Neuron (in vitro differentiated cells): ENCODE data around the gene SERPINI1.
"Not testable (repeated sequence)": the region's sequence is repeated elsewhere in the genome, so short reads cannot be mapped to it uniquely, and the experiment has no call there.

Experiments
- H2AFZ ChIP-seq: one replicate; pipeline ENCODE4 v1.6.1; 2013; ENCODE audit warnings: low read depth, mild to moderate bottlenecking, inconsistent platforms, low read length, moderate library complexity
- H3K27me3 ChIP-seq: one replicate; pipeline ENCODE4 v1.6.1; 2013; ENCODE audit warnings: low read length; ENCODE audit not compliant: insufficient read depth
- H3K36me3 ChIP-seq: one replicate; pipeline ENCODE4 v1.6.1; 2013; ENCODE audit warnings: low read length; ENCODE audit not compliant: insufficient read depth
- H3K4me1 ChIP-seq: one replicate; pipeline ENCODE4 v1.6.1; 2013; ENCODE audit warnings: low read length; ENCODE audit not compliant: insufficient read depth
- H3K4me3 ChIP-seq: 2 replicates; pipeline ENCODE4 v1.5.1; 2013; ENCODE audit warnings: mild to moderate bottlenecking, low read length, moderate library complexity
- H3K9me3 ChIP-seq: one replicate; pipeline ENCODE4 v1.6.1; 2013; ENCODE audit warnings: low read length

SERPINI1 gene

GRCh38 chr3:167821248-167821805, 85.8 kb downstream of the SERPINI1 start:
- H3K9me3 ChIP-seq, result peaks cover 5% of the 10 kb centered on the region
- no peak overlapping the region for H3K4me3 ChIP-seq
- no peaks in the 10 kb centered on the region for H3K36me3 ChIP-seq
- no peak overlapping the region for H2AFZ ChIP-seq
- no peaks in the 10 kb centered on the region for H3K27me3 ChIP-seq
- H3K4me1 ChIP-seq, result no peaks in the 10 kb centered on the region

DNA sequence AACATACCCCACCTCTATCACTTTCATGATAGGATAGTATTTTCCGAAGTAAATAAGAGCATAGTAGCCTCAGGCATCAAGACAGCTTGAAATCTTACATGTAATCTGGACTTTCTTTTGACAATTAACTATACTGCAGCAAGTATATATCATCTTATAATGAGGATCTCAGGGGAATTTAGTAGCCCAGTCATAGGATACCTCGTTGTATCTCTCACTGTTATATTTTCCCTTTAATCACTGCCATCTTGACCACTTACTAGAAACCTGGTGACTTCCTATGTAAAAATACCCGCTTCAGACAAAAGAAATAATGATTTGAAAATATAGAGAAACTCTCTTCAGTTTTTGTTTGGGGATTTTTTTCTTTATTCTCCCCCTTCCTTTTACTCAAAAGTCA, 88.2 kb downstream of the SERPINI1 start:
- no peak overlapping the region for H3K4me3 ChIP-seq
- no peaks in the 10 kb centered on the region for H3K36me3 ChIP-seq
- H2AFZ ChIP-seq, result no peak overlapping the region
- peaks cover 5% of the 10 kb centered on the region for H3K9me3 ChIP-seq
- H3K27me3 ChIP-seq, result no peaks in the 10 kb centered on the region
- H3K4me1 ChIP-seq, result no peaks in the 10 kb centered on the region

- not testable (repeated sequence) for H3K4me3 ChIP-seq, H3K9me3 ChIP-seq, H3K36me3 ChIP-seq, H2AFZ ChIP-seq, H3K4me1 ChIP-seq, H3K27me3 ChIP-seq
Measured at GRCh38 chr3:167827588-167827987, 92.1 kb downstream of the SERPINI1 start.

DNA sequence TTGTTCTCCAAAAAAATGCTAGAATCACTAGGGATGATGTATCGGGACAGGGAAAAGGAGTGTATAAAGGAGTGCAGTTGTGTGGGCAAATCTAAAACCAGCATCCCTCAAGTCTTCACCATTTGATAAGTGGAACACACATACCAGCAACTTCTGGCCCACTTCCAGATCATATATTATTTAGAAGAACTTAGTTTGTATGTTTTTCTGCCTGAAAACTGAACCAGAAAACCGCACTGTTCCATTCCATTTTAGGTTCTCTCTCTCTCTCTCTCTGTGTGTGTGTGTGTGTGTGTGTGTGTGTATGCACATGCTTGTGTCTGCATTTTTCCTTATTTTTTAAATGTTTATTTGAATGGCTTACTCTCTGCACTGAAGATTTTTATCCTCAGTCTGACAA, 93.5 kb downstream of the SERPINI1 start:
- H3K27me3 ChIP-seq, result no peaks in the 10 kb centered on the region
- no peak overlapping the region for H3K4me3 ChIP-seq
- H3K9me3 ChIP-seq, result no peaks in the 10 kb centered on the region
- no peak overlapping the region for H2AFZ ChIP-seq
- no peaks in the 10 kb centered on the region for H3K36me3 ChIP-seq
- H3K4me1 ChIP-seq, result no peaks in the 10 kb centered on the region

DNA sequence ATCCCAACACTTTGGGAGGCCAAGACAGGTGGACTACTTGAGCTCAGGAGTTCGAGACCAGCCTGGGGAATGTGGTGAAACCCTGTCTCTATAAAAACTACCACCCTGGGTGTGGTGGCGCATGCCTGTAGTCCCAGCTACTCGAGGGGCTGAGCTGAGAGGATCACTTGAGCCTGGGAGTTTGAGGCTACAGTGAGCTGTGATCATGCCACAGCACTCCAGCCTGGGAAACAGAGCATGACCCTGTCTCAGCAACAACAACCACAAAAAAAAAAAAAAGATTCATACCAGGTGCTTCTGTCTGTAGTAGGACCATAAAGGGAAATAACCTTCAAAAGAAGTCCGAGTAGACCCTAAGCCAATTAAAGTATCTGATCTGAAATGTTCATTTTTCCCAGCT, 94.5 kb downstream of the SERPINI1 start:
- no peak overlapping the region for H3K4me3 ChIP-seq
- H3K4me1 ChIP-seq, result no peaks in the 10 kb centered on the region
- H3K36me3 ChIP-seq, result no peaks in the 10 kb centered on the region
- H3K27me3 ChIP-seq, result no peaks in the 10 kb centered on the region
- no peak overlapping the region for H2AFZ ChIP-seq
- no peaks in the 10 kb centered on the region for H3K9me3 ChIP-seq

- Histone ChIP-seq H3K4me1 (no peaks in the 10 kb centered on the region), H3K36me3 (no peaks in the 10 kb centered on the region), H3K9me3 (no peaks in the 10 kb centered on the region), H2AFZ (no peak overlapping the region), H3K27me3 (no peaks in the 10 kb centered on the region), H3K4me3 (no peak overlapping the region)
Measured at GRCh38 chr3:167835359-167835758, 99.8 kb downstream of the SERPINI1 start.

GRCh38 chr3:167835953-167836352, 100.4 kb downstream of the SERPINI1 start:
- H3K4me1 ChIP-seq, result no peaks in the 10 kb centered on the region
- no peaks in the 10 kb centered on the region for H3K27me3 ChIP-seq
- no peak overlapping the region for H3K4me3 ChIP-seq
- H3K36me3 ChIP-seq, result no peaks in the 10 kb centered on the region
- H2AFZ ChIP-seq, result no peak overlapping the region
- no peaks in the 10 kb centered on the region for H3K9me3 ChIP-seq

GRCh38 chr3:167837466-167837865, 101.9 kb downstream of the SERPINI1 start:
- Histone ChIP-seq H3K36me3 (no peaks in the 10 kb centered on the region), H3K4me1 (no peaks in the 10 kb centered on the region), H3K4me3 (no peak overlapping the region), H2AFZ (no peak overlapping the region), H3K27me3 (no peaks in the 10 kb centered on the region), H3K9me3 (no peaks in the 10 kb centered on the region)

DNA sequence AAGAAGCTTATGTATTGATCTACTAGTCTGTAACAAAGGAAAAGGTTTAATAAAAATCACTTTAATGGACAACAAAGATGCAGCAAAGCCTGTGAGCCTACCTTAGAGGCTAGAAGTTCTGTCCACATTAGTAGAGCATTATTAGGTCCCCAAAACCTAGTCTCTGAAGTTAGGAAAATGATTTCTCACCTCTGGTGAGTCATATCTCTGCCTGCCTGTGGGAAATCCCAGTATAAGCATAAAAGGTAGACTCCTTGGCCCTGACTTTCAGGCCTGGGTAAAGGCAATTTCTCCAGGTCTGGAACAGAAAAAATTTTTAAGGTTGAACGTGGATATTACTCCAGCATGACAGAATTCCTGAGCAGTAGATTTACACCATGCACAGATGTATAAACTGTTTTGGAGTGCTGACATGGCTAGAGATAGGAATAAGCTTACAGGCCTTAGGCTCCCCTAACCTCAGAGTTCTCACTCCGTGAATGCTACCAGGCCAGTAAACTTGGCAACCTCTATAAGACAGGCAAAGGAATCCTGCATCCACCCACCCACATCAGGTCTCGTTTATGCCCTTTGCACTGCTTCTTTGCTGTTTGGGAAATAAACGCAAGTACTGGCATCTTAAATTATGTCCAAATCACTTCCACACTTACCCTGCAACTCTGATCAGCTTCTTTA, 104.1 kb downstream of the SERPINI1 start:
- Histone ChIP-seq H3K9me3 (no peaks in the 10 kb centered on the region), H2AFZ (no peak overlapping the region), H3K4me3 (no peak overlapping the region), H3K27me3 (no peaks in the 10 kb centered on the region), H3K36me3 (no peaks in the 10 kb centered on the region), H3K4me1 (no peaks in the 10 kb centered on the region)

- Histone ChIP-seq H3K9me3 (no peaks in the 10 kb centered on the region), H3K4me1 (no peaks in the 10 kb centered on the region), H3K4me3 (no peak overlapping the region), H3K27me3 (no peaks in the 10 kb centered on the region), H2AFZ (no peak overlapping the region), H3K36me3 (no peaks in the 10 kb centered on the region)
Measured at GRCh38 chr3:167840247-167840646, 104.7 kb downstream of the SERPINI1 start.

GRCh38 chr3:167843481-167843880, 108.0 kb downstream of the SERPINI1 start:
- Histone ChIP-seq H3K9me3 (no peaks in the 10 kb centered on the region), H2AFZ (no peak overlapping the region), H3K4me1 (no peaks in the 10 kb centered on the region), H3K27me3 (no peaks in the 10 kb centered on the region), H3K4me3 (no peak overlapping the region), H3K36me3 (no peaks in the 10 kb centered on the region)

GRCh38 chr3:167843886-167844285, 108.4 kb downstream of the SERPINI1 start:
- H2AFZ ChIP-seq, result no peak overlapping the region
- H3K4me3 ChIP-seq, result no peak overlapping the region
- no peaks in the 10 kb centered on the region for H3K27me3 ChIP-seq
- no peaks in the 10 kb centered on the region for H3K4me1 ChIP-seq
- no peaks in the 10 kb centered on the region for H3K36me3 ChIP-seq
- H3K9me3 ChIP-seq, result no peaks in the 10 kb centered on the region

DNA sequence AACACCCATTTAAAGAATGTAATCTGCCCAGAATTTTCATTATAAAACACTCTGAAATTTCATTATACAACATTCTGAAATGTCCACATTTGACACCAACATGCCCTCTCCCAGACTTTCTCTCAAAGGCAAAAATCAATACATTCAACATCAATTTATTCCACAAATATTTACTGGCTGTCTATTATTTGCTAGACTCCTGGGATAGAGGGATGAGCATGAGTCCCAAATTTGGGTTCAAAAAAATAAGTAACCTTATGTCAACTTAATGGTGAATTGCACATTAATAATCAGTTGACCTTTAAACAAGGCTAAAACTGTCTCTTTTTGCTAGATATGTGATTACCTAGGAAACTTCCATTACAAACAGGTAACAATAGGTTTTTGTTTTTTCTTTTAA, 109.0 kb downstream of the SERPINI1 start:
- no peaks in the 10 kb centered on the region for H3K9me3 ChIP-seq
- no peak overlapping the region for H2AFZ ChIP-seq
- no peaks in the 10 kb centered on the region for H3K4me1 ChIP-seq
- no peaks in the 10 kb centered on the region for H3K36me3 ChIP-seq
- no peaks in the 10 kb centered on the region for H3K27me3 ChIP-seq
- no peak overlapping the region for H3K4me3 ChIP-seq

GRCh38 chr3:167851171-167851570, 115.7 kb downstream of the SERPINI1 start:
- H3K4me1 ChIP-seq, result no peaks in the 10 kb centered on the region
- H3K27me3 ChIP-seq, result no peaks in the 10 kb centered on the region
- H3K36me3 ChIP-seq, result no peaks in the 10 kb centered on the region
- H3K4me3 ChIP-seq, result no peak overlapping the region
- H3K9me3 ChIP-seq, result no peaks in the 10 kb centered on the region
- no peak overlapping the region for H2AFZ ChIP-seq
